ELF-1 (cell line): Measurements from ENCODE around the gene NLRP3.
"Not testable (repeated sequence)": the region's sequence is repeated elsewhere in the genome, so short reads cannot be mapped to it uniquely, and the experiment has no call there.

Experiments used
- DNase-seq: peaks from one replicate; pipeline ENCODE4 v3.0.0-alpha.2; 2016; ENCODE audit warnings: low read depth, low spot score

Gene NLRP3

DNA sequence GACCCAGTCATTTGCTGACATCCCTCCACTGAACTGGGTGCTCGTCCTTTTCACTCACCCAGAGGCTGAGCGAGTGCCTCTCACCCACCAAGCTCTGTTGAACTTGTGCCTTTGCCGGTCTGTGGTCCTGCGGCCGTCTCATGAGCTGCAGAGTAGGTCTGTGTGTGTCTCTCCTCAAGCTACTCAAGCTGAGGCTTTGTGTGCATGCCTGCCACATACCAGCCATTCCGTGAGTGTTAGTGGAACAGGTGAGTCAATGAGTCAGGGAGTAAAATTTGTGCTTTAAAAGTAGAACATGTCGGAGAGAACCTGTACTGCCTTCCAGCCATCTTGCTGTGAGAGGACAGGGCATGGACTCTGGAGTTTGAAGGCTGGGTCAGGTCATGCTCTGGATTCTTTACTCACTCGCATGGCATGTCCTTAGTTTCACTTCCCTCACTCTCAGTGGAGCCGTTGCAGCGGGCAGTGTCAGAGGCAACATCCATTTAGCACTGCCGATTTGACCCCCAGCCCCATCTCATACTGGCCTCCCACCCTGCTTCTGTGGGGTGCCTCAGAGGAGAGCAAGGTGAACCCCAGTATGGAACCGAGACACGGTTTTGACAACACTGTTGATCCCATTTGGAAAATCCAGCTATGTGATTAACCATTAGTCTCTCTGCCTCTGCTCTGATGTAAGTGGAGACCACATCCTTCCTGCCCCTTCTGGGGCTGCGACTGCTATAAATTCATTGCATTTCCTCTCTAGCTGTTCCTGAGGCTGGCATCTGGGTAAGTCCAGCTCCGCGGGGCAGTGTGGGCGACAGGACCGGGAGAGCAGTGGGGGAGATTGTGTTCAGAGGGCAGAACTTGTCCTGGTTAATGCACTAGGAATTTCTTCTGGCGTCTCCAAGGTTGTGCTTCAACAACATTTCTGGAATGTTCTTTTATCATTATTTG is at the start of gene NLRP3:
Gene NLRP3, plus strand, starts transcription at position 751 of the 939 bp plus-strand sequence. CDS start 2,628 bp downstream, outside the sequence.
- peak; percentile 4 for DNase-seq

DNA sequence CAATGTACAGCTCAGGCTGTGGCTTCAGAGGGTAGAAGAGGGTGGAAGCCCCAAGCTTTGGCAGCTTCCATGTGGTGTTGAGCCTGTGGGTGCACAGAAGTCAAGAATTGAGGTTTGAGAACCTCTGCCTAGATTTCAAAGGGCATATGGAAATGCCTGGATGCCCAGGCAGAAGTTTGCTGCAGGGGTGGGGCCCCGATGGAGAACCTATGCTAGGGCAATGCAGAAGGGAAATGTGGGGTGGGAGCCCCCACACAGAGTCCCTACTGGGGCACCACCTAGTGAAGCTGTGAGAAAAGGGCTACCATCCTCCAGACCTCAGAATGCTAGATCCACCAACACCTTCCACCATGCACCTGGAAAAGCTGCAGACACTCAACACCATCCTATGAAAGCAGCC is 49.6 kb upstream of the NLRP3 start:
- DNase-seq = not testable (repeated sequence)

DNA sequence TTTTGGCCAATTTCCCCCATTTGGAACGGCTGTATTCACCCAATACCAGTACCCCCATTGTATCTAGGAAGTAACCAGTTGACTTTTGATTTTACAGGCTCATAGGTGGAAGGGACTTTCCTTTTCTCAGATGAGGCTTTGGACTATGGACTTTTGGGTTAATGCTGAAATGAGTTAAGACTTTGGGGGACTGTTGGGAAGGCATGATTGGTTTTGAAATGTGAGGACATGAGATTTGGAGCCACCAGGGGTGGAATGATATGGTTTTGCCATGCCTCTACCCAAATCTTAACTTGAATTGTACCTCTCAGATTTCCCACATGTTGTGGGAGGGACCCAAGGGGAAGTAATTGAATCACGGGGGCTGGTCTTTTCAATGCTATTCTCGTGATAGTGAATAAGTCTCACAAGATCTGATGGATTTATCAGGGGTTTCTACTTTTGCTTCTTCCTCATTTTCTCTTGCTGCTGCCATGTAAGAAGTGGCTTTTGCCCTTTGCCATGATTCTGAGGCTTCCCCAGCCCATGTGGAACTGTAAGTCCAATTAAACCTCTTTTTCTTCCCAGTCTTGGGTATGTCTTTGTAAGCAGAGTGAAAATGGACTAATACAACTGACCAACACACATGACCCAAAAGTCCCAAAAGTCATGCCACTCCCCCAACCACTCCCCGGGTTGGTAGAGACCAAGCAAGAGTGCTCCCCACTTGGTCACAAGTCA is 48.9 kb upstream of the NLRP3 start:
- no peak for DNase-seq

DNA sequence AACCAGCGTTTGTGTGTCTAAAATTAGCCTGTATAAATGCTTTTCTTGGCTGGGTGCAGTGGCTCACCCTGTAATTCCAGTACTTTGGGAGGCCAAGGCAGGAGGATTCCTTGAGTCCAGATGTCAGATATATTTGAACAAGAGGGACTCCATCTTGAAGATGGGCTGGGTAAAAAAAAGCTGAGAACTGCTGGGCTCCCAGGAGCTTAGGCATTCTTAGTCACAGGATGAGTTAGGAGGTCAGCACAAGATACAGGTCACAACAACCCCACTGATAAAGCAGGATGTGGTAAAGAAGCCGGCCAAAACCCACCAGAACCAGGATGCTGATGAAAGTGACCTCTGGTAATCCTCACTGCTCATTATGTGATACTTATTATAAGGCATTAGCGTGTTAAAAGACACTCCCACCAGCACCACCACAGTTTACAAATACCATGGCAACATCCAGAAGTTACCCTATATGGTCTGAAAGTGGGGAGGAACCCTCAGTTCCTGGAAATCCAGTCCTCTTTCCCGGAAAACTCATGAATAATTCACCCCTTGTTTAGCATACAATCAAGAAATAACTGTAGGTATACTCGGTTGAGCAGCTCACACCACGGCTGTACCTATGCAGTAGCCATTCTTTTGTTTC is 48.1 kb upstream of the NLRP3 start:
- DNase-seq = no peak

DNA sequence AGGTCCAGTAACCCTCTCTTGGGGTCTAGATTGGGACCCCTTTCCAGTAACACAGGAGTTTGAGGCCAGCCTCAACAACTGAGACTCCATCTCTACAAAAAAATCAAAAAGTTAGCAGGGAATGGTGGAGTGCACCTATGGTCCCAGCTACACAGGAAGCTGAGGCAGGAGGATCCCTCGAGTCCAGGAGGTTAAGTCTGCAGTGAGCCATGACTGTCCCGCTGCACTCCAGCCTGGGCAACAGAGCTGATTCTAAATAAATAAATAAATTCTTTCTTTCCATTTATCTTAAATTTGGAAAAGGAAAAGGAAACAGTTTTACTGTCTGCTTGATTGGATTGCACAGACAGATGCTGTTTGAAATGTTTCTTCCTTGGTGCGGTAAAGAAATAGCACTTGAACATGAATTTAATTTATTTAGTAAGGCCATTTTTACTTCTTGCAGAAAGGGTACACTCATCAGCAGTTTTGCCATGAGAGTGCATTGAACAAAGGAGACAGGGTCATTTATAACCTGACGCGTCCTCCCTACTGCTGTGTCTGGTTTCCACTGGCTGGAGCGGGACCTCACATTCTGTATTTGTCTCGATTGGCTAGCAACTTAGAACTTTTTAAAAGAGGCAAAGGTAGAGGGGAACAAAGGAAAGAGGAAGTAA is 47.4 kb upstream of the NLRP3 start:
- no peak for DNase-seq

DNA sequence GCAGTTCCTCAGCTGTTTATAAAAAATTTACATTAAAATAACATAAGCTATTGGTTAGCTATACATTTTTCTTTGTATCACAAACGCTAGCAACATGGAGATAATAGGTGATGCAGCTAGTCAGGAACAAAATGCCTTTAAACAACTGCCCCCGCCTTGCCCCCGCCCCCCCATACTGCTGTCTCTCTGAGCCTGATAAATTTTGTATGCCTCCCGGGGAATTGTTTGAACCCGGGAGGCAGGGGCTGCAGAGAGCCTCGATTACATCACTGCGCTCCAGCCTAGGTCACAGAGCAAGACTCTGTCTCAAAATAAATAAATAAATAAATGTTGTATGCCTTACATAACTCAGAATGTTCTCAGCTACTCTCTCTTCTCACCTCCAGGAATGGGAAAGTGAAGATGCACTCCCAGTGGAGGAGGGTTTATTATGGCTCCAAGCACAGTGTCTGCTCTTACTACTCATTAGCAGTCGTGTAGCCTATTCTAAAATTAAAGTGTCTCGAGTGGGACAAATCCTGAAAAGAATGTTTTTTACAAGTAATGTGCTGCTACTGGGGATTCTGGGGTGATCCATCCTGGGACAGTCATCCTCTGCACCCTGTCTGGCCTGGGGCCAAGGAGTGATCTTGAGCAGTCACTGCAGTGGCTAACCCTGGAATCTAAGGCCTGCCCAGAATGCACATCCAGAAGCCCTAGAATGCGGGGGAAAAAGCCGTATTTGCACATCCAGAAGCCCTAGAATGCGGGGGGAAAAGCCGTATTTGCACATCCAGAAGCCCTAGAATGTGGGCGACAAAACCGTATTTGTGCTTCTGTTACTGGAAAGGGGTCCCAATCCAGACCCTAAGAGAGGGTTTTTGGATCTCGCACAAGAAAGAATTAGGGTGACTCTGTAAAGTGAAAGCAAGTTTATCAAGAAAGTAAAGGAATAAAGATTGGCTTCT is 44.9 kb upstream of the NLRP3 start:
- peak; percentile 78 for DNase-seq

DNA sequence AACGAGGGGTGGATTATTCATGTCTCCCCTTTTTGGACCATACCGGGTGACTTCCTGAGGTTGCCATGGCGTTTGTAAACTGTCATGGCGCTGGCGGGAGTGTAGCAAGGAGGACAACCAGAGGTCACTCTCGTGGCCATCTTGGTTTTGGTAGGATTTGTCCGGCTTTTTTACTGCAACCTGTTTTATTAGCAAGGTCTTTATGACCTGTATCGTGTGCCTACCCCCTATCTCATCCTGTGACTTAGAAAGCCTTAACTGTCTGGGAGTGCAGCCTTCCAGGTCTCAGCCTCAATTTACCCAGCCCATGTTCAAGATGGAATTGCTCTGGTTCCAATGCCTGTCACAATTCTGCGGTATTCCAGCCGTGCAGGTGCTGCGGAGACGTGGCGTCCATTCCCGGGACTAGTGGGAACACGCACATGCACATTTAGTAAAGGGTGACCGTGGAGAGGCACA is 44.1 kb upstream of the NLRP3 start:
- no peak for DNase-seq

DNA sequence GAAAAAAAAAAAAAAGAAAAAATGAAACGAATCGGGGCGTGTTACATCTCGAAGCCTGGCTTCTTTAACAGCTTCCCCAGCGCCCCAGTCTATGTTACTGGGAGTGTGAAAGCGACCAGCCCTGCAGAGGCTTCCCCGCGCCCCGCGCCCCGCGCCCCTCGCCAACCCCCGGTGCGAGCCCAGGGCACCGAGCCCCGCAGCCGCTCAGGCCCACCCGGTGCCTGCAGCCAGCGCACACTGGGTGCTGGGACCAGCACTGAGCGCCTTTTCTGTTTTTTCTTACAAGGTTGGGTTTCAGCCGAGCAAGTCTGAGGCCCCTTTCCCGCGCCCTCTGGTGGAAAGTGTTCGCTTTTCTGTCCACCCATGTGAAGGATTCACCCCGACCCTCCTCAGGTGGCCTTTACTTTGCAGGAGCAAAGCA is 42.2 kb upstream of the NLRP3 start:
- peak; percentile 89 for DNase-seq

DNA sequence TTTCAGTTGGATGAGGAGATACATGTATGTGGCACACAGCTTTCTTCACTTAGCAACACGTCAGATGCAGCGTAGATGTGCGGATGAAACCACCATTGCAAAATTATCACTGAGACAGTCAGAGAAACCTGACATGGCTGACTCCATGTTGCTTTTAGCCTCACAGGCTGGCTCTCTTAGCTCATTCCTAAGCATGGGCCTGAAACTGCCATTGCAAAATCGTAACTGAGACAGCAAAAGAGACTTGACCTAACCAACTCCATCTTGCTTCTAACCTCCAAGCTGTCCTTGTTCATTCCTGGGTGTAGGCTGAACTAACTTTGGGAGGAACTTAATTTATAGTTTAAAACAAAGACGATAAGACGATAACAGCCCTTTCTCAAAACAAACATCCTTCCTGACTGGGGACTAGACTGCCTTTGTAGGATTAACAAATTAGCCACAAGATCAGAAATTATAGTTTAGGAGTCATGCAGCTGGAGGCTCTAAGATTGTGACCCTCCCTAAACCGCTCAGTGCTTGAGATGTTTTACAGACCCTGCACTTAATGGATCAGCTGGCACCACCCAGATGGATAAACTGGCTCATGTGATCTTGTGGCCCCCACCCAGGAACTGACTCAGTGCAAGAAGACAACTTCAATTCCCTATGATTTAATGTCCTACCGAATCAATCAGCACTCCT is 41.2 kb upstream of the NLRP3 start:
- peak; percentile 39 for DNase-seq

DNA sequence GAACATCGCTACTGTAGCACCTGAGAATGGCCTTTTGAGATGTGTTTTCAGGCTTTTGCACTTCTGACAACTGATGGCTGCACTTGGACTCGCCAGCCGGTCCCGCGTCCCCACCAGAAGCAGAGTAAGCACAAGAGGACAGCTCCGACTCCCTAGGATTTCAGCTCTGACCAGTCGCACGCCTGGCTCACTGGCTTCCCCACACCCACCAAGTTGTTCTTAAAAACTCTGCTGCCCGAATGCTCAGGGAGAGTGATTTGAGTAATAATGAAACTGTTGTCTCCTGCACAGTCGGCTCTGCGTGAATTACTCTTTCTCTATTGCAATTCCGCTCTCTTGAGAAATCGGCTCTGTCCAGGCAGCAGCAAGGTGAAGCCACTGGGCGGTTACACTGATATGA is 40.2 kb upstream of the NLRP3 start:
- DNase-seq = peak; percentile 57

DNA sequence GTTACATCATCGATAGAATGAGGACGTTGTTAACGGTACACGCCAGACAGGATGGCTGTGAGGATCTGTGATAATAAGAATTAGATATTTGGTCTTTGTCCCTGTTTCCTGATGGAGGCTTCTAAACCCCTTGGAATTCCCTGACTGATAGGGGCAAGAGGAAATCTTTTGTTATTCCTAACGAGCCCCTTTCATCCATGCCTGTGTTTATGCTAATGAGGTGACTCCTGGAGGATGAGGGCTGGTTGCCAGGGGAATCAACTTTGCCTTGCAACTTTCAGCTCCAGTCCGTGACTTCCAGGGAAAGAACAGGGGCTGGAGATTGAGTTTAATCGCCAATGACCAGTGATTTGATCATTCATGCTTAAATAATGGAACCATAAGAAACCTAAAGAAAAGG is 39.3 kb upstream of the NLRP3 start:
- peak; percentile 85 for DNase-seq

DNA sequence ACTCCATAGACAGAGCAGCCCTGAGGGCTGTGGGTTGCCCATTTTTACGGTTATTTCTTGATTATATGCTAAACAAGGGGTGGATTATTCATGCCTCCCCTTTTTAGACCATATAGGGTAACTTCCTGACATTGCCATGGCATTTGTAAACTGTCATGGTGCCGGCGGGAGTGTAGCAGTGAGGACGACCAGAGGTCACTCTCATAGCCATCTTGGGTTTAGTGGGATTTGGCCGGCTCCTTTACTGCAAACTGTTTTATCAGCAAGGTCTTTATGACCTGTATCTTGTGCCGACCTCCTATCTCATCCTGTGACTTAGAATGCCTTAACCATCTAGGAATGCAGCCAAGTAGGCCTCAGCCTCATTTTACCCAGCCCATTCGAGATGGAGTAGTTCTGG is 38.3 kb upstream of the NLRP3 start:
- not testable (repeated sequence) for DNase-seq

DNA sequence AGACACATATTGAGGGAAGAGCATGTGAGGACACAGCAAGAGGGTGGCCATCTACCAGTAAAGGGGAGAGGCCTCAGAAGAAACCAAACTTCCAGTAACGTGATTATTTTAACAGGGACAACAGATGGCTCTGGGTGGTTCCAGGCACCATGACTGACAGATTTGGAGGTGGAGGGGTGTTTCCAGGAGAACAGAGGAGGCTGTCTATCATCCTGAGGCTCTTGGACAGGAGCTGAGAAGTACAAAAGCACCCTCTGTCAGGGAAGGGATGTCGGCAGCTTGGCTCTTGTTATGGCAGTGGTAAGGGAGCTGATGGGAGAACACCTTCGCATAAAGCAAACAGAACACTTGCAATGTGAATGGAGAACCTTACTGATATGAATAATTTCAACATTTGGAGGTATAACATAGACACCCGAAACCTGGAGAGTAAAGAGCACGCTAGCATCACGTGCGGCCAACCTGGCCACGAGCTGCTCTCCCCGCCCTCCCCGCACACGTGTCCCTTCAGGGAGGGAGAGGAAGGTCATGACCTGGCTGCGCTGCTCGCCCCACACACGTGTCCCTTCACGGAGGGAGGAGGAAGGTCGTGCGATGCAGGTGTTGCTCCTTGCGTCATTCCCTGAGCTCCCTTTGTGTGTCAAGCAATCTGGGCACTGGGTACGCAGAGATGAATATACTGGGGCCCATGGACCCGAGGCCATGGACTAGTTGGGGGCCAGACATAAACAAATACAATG is 37.5 kb upstream of the NLRP3 start:
- DNase-seq = peak; percentile 34

DNA sequence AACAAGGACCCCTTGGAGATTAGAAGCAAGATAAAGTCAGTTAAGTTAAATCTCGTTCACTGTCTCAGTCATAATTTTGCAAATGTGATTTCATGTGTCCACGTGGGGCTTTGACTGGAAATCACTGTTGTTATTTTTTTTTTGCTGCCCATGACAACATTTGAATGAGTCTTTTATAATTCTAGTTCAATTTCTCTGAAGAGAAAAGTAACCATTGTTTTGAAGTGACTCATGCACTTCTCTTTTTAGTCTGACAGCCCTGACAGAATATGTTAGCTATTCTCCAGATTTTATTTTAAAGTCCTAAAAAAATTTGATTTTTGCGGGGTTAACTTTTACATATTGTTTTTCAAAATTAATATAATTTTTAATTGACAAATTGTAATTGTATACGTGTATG is 30.7 kb upstream of the NLRP3 start:
- no peak for DNase-seq

DNA sequence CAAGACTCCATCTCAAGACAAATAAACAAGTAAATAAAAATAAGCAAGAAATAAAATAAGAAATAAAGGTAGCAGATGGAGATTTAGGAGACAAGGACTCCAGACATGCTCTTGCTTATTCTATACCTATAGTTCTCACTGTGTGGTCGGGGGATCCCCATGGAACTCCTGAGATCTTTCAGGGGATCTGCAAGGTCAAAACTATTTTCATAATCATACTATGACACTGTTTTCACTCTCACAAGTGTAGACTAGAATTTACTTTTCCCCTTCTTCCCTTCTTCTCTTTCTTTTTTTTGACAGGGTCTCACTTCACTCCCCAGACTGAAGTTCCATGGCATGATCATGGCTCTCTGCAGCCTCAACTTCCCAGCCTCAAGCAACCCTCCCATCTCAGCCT is 29.8 kb upstream of the NLRP3 start:
- no peak for DNase-seq

DNA sequence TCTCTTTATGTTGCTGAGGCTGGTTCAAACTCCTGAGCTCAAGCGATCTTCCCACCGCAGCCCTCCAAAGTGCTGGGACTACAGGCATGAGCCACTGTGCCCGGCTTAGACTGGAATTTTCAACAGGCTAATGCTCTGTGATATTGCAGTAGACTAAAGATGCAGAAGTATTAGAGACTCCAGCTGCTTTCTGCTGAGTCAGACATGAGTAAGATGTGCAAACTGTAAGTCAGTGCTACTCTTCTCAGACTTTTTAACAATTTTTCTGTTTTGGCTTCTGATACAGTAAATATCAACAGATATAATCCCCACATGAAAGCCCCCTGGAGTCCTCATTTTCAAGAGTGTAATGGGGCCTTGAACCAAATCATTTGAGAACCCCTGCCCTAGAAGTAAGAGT is 29.3 kb upstream of the NLRP3 start:
- no peak for DNase-seq

DNA sequence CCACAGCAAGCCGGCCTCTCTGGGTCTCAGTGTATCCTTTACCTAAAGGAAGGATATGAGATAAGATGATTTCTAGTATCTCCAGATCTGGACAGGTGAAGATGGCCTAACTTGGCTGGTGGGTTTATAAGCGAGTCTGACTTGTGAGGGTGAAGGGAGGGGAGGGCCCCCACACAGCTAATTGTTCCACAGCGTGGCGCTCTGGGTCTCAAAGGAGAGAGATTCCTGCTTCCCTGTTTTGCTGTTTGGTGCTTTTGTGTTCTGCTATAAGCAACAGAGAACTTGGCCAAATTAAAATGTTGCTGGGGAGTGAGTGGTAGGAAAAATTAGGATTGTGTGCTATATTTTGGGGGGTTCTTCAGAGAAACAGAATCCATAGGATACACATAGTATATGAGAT is 28.9 kb upstream of the NLRP3 start:
- DNase-seq = no peak

DNA sequence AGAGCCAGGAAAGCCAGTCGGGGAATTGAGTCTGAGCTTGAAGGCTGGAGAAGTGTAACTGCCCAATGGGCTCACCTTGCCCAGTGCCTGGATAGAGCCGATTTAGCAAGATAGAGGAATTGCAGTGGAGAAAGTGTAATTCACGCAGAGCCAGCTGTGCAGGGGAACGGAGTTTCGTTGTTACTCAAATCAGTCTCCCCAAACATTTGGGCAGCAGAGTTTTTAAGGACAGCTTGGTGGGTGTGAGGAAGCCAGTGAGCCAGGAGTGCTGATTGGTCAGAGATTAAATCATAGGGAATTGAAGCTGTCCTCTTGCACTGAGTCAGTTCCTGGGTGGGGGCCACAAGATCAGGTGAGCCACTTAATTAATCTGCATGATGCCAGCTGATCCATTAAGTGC is 28.4 kb upstream of the NLRP3 start:
- DNase-seq = peak; percentile 19

DNA sequence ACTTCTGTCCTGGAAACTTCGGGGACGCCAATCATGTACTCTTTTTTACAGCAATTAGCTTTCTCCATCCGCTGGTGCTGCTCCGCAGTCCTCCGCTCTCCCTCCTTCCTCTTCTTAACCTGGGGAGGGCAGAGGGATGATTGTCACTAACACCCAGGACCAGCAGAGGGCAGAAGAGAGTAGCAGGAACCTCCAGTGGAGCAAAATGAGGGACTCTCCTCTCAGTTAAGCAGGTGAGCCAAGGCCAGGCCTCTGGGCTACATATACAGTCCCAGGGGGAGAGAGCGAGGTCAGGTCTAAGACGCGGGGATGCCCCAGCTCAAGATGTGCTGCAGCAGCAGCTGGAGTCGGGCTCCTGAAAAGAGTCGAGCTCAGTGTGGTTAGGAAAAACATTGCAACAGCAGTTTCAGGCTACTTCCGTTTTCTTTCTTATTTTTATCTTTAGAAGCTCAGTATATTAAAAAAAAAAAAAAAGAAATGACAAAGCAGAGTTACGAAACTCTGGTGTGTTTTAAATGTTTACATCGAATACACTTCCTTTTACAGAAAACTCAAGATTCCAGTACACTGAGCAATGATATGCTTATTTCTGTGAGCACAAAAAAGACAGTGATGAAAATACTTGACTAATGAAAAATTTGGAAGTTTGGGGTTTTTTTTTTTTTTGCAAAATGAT is 25.7 kb upstream of the NLRP3 start:
- DNase-seq = peak; percentile 95
